Measurements from ENCODE around the gene RAB39B.

DNA sequence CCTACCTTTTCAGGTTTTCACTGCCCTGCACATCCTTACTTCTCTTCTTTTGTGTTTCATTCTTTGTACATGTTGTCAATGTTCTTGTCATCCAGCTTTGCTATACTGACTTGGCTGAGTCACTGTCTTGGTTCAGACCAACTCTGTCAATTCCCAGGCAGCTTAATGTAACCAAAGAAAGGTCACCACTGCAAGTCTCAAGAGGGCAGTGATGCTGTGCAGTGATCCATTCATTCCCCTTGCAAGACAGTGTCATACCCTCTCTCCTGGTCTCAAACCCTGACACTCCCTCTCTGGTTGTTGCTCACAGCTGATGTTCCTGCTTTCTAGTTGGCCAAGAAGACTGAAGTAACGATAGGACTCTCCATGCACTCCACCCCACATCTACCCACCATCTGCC lies 17.5 kb downstream of the RAB39B start:
- TF ChIP-seq, protein P1, sequence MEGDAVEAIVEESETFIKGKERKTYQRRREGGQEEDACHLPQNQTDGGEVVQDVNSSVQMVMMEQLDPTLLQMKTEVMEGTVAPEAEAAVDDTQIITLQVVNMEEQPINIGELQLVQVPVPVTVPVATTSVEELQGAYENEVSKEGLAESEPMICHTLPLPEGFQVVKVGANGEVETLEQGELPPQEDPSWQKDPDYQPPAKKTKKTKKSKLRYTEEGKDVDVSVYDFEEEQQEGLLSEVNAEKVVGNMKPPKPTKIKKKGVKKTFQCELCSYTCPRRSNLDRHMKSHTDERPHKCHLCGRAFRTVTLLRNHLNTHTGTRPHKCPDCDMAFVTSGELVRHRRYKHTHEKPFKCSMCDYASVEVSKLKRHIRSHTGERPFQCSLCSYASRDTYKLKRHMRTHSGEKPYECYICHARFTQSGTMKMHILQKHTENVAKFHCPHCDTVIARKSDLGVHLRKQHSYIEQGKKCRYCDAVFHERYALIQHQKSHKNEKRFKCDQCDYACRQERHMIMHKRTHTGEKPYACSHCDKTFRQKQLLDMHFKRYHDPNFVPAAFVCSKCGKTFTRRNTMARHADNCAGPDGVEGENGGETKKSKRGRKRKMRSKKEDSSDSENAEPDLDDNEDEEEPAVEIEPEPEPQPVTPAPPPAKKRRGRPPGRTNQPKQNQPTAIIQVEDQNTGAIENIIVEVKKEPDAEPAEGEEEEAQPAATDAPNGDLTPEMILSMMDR (conservative IDR thresholded peaks at IDR 0.05; ENCODE audit: low read depth in 2 of 2): no peak
- TF ChIP-seq EZH2phosphoT487 (IDR thresholded peaks at IDR 0.05; ENCODE audit: unreplicated experiment) (no peak), EZH2 (IDR thresholded peaks at IDR 0.05; ENCODE audit: low read depth, unreplicated experiment) (no peak)
- TF ChIP-seq, protein P2, sequence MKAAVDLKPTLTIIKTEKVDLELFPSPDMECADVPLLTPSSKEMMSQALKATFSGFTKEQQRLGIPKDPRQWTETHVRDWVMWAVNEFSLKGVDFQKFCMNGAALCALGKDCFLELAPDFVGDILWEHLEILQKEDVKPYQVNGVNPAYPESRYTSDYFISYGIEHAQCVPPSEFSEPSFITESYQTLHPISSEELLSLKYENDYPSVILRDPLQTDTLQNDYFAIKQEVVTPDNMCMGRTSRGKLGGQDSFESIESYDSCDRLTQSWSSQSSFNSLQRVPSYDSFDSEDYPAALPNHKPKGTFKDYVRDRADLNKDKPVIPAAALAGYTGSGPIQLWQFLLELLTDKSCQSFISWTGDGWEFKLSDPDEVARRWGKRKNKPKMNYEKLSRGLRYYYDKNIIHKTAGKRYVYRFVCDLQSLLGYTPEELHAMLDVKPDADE (IDR thresholded peaks at IDR 0.05): no peak
- TF ChIP-seq, protein P3, sequence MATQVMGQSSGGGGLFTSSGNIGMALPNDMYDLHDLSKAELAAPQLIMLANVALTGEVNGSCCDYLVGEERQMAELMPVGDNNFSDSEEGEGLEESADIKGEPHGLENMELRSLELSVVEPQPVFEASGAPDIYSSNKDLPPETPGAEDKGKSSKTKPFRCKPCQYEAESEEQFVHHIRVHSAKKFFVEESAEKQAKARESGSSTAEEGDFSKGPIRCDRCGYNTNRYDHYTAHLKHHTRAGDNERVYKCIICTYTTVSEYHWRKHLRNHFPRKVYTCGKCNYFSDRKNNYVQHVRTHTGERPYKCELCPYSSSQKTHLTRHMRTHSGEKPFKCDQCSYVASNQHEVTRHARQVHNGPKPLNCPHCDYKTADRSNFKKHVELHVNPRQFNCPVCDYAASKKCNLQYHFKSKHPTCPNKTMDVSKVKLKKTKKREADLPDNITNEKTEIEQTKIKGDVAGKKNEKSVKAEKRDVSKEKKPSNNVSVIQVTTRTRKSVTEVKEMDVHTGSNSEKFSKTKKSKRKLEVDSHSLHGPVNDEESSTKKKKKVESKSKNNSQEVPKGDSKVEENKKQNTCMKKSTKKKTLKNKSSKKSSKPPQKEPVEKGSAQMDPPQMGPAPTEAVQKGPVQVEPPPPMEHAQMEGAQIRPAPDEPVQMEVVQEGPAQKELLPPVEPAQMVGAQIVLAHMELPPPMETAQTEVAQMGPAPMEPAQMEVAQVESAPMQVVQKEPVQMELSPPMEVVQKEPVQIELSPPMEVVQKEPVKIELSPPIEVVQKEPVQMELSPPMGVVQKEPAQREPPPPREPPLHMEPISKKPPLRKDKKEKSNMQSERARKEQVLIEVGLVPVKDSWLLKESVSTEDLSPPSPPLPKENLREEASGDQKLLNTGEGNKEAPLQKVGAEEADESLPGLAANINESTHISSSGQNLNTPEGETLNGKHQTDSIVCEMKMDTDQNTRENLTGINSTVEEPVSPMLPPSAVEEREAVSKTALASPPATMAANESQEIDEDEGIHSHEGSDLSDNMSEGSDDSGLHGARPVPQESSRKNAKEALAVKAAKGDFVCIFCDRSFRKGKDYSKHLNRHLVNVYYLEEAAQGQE (IDR thresholded peaks at IDR 0.05; ENCODE audit: unreplicated experiment): no peak
